Measurements from ENCODE around the gene MYO5A.

Gene MYO5A

DNA sequence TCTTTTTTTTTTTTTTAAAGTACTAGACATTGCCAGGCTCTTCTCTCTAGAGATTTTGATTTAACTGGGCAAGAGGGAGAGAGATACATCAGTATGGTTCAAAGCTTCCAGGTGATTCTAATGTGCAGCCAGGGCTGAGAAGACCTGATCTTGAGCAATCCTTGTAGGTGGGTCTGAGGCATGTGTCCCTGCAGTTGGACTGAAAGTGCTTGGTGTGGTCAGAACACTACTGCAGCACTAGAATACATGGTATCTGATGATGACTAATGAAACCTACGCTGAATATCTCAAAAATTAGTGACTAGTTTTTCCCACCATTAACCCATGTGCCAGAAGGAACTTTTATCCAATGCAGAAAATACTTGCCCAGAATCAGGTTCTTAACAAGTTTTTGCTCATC, 198.7 kb downstream of the MYO5A start:
- Histone ChIP-seq H3F3A (ENCODE audit: low read depth) (no peaks in the 10 kb centered on the region), H3K36me3 (ENCODE audit: insufficient read depth, low read length) (peaks cover 32% of the 10 kb centered on the region; the same call in 1 of the 2 replicates), H3K9me3 (ENCODE audit: insufficient read depth, low read depth, low read length) (no peaks in the 10 kb centered on the region), H3K27me3 (ENCODE audit: insufficient read depth, low read length, poor library complexity, severe bottlenecking) (no peaks in the 10 kb centered on the region), H3K9me2 (replicated peaks; ENCODE audit: low read depth, low read length) (no peaks in the 10 kb centered on the region), H3K4me3 (ENCODE audit: low read length, poor library complexity, severe bottlenecking) (no peak overlapping the region), H3K79me2 (ENCODE audit: insufficient read depth, low read length) (no peaks in the 10 kb centered on the region), H3K4me2 (ENCODE audit: low read depth, low read length, poor library complexity, severe bottlenecking) (no peak overlapping the region), H4K20me1 (ENCODE audit: insufficient read depth, low read length, poor library complexity, severe bottlenecking) (no peaks in the 10 kb centered on the region), H2AFZ (ENCODE audit: low read length) (no peak overlapping the region), H3K9ac (ENCODE audit: low read depth, low read length, poor library complexity, severe bottlenecking) (no peak overlapping the region), H3K4me1 (ENCODE audit: insufficient read depth, low read length, poor library complexity, severe bottlenecking) (peaks cover 7% of the 10 kb centered on the region)
- TF ChIP-seq, protein P1, sequence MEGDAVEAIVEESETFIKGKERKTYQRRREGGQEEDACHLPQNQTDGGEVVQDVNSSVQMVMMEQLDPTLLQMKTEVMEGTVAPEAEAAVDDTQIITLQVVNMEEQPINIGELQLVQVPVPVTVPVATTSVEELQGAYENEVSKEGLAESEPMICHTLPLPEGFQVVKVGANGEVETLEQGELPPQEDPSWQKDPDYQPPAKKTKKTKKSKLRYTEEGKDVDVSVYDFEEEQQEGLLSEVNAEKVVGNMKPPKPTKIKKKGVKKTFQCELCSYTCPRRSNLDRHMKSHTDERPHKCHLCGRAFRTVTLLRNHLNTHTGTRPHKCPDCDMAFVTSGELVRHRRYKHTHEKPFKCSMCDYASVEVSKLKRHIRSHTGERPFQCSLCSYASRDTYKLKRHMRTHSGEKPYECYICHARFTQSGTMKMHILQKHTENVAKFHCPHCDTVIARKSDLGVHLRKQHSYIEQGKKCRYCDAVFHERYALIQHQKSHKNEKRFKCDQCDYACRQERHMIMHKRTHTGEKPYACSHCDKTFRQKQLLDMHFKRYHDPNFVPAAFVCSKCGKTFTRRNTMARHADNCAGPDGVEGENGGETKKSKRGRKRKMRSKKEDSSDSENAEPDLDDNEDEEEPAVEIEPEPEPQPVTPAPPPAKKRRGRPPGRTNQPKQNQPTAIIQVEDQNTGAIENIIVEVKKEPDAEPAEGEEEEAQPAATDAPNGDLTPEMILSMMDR (conservative IDR thresholded peaks at IDR 0.05; ENCODE audit: low read length), result no peak
- no peak for TF ChIP-seq EZH2phosphoT487 (IDR thresholded peaks at IDR 0.05; ENCODE audit: borderline replicate concordance)

DNA sequence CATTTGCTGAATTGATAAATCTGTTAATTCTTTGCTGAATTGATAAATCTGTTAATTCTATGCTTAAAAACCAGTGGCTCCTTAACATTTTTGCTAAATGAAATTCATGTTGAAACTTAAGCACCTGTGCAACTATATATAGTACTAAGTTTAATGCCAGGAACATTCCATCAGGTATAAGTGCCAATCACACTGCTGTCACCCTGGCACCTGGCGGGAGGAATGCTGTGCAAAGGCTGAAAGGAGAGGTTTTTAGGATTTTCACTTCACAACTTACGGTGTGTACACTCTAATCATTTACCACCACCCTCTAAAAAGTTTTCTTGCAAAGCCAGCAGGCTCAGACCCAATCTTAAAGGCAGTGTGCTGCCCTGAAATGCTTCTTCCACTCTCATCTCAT, 199.5 kb downstream of the MYO5A start:
- H3K9me2 ChIP-seq (replicated peaks; ENCODE audit: low read depth, low read length), result no peaks in the 10 kb centered on the region
- H3K9ac ChIP-seq (ENCODE audit: low read depth, low read length, poor library complexity, severe bottlenecking), result no peak overlapping the region
- H3K36me3 ChIP-seq (ENCODE audit: insufficient read depth, low read length), result peaks cover 32% of the 10 kb centered on the region; the same call in 1 of the 2 replicates
- H3K4me3 ChIP-seq (ENCODE audit: low read length, poor library complexity, severe bottlenecking), result no peak overlapping the region
- TF ChIP-seq EZH2phosphoT487 (IDR thresholded peaks at IDR 0.05; ENCODE audit: borderline replicate concordance), result no peak
- TF ChIP-seq, protein P1 (conservative IDR thresholded peaks at IDR 0.05; ENCODE audit: low read length), result no peak
- no peaks in the 10 kb centered on the region for H3K79me2 ChIP-seq (ENCODE audit: insufficient read depth, low read length)
- H3F3A ChIP-seq (ENCODE audit: low read depth), result no peaks in the 10 kb centered on the region
- no peak overlapping the region for H2AFZ ChIP-seq (ENCODE audit: low read length)
- H3K9me3 ChIP-seq (ENCODE audit: insufficient read depth, low read depth, low read length), result no peaks in the 10 kb centered on the region
- no peaks in the 10 kb centered on the region for H4K20me1 ChIP-seq (ENCODE audit: insufficient read depth, low read length, poor library complexity, severe bottlenecking)
- H3K4me1 ChIP-seq (ENCODE audit: insufficient read depth, low read length, poor library complexity, severe bottlenecking), result peaks cover 7% of the 10 kb centered on the region
- H3K4me2 ChIP-seq (ENCODE audit: low read depth, low read length, poor library complexity, severe bottlenecking), result no peak overlapping the region
- H3K27me3 ChIP-seq (ENCODE audit: insufficient read depth, low read length, poor library complexity, severe bottlenecking), result no peaks in the 10 kb centered on the region

DNA sequence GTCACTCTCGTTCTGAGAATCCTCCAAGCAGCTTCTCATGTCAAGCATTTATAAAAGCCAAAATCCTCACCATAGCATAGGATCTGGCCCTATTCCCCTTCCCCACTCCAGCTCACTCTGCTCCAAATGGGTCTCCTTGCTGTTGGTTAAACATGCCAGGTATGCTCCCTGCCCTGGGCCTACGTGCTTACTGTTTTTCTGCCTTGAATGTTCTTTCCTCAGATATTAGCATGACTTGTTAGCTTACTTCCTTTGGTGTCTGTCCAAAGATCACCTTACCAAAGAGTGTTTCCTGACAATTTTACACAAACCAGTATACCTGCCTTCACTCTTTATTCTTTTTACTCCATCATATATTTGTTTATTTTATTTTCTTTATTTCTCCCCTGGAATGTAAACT, 200.0 kb downstream of the MYO5A start:
- H3K4me2 ChIP-seq (ENCODE audit: low read depth, low read length, poor library complexity, severe bottlenecking), result no peak overlapping the region
- H3K4me3 ChIP-seq (ENCODE audit: low read length, poor library complexity, severe bottlenecking), result no peak overlapping the region
- H3K9me3 ChIP-seq (ENCODE audit: insufficient read depth, low read depth, low read length), result no peaks in the 10 kb centered on the region
- H3K27me3 ChIP-seq (ENCODE audit: insufficient read depth, low read length, poor library complexity, severe bottlenecking), result no peaks in the 10 kb centered on the region
- H4K20me1 ChIP-seq (ENCODE audit: insufficient read depth, low read length, poor library complexity, severe bottlenecking), result no peaks in the 10 kb centered on the region
- H3K36me3 ChIP-seq (ENCODE audit: insufficient read depth, low read length), result peaks cover 32% of the 10 kb centered on the region; the same call in 1 of the 2 replicates
- H2AFZ ChIP-seq (ENCODE audit: low read length), result no peak overlapping the region
- H3K79me2 ChIP-seq (ENCODE audit: insufficient read depth, low read length), result no peaks in the 10 kb centered on the region
- no peaks in the 10 kb centered on the region for H3K9me2 ChIP-seq (replicated peaks; ENCODE audit: low read depth, low read length)
- no peak for TF ChIP-seq EZH2phosphoT487 (IDR thresholded peaks at IDR 0.05; ENCODE audit: borderline replicate concordance)
- TF ChIP-seq, protein P1 (conservative IDR thresholded peaks at IDR 0.05; ENCODE audit: low read length), result no peak
- H3K9ac ChIP-seq (ENCODE audit: low read depth, low read length, poor library complexity, severe bottlenecking), result no peak overlapping the region
- no peaks in the 10 kb centered on the region for H3F3A ChIP-seq (ENCODE audit: low read depth)
- H3K4me1 ChIP-seq (ENCODE audit: insufficient read depth, low read length, poor library complexity, severe bottlenecking), result peaks cover 7% of the 10 kb centered on the region

Data from Loucy (cell line).